ENCODE data around the gene WDR62. TPM values are rescaled to one million over a fixed set of nuclear protein-coding genes. Genes with fewer than 3 reads are reported as not detected.
A peak's percentile ranks its signal among the peaks of the same experiment; 100 is the strongest.
"Not testable (repeated sequence)": the region's sequence is repeated elsewhere in the genome, so short reads cannot be mapped to it uniquely, and the experiment has no call there.

WDR62 gene
- total RNA-seq, 1 experiment from 2014 or later, result 30.0 TPM

- Histone ChIP-seq H3K27me3 (ENCODE audit: insufficient read depth, low read length) (no peaks in the 10 kb centered on the region), H2AK5ac (ENCODE audit: insufficient read length, low read length) (no peak overlapping the region), H2BK15ac (ENCODE audit: low read depth, low read length) (no peak overlapping the region), H3K56ac (ENCODE audit: insufficient read length, low read depth, low read length) (no peak overlapping the region), H3K4me1 (ENCODE audit: insufficient read depth, low read length) (no peaks in the 10 kb centered on the region; the same call in 1 of the 2 replicates), H4K5ac (ENCODE audit: insufficient read length, low read depth, low read length) (no peak overlapping the region), H3K9me3 (ENCODE audit: control insufficient read depth, low read depth, low read length) (no peaks in the 10 kb centered on the region), H2BK120ac (ENCODE audit: low read depth, low read length, poor library complexity, severe bottlenecking) (no peak overlapping the region), H3K4me2 (ENCODE audit: insufficient read depth, insufficient read length, low read length) (peak overlapping the region; percentile 79), H4K20me1 (ENCODE audit: control insufficient read depth, insufficient read depth, insufficient read length) (no peaks in the 10 kb centered on the region), H3K23ac (ENCODE audit: insufficient read length, low read depth, low read length) (no peak overlapping the region), H2BK20ac (ENCODE audit: low read depth, low read length, poor library complexity, severe bottlenecking) (no peak overlapping the region), H4K91ac (ENCODE audit: insufficient read length, low read depth, low read length) (no peak overlapping the region), H2BK5ac (ENCODE audit: insufficient read length, low read length) (no peak overlapping the region), H3K9ac (ENCODE audit: extremely low read depth, insufficient read length, low read length) (peak overlapping the region; percentile 5), H2BK12ac (ENCODE audit: insufficient read length, low read depth, low read length) (no peak overlapping the region), H3K23me2 (ENCODE audit: insufficient read length, low read depth, low read length, poor library complexity, severe bottlenecking) (peaks cover 4% of the 10 kb centered on the region), H3K18ac (ENCODE audit: insufficient read length, low read depth, low read length) (peak overlapping the region; percentile 11), H3K79me1 (ENCODE audit: insufficient read depth, low read depth, low read length, poor library complexity, severe bottlenecking) (no peaks in the 10 kb centered on the region), H4K8ac (replicated peaks; ENCODE audit: insufficient read length, low read depth, low read length) (no peak overlapping the region), H3K27ac (ENCODE audit: insufficient read length, low read depth, low read length) (peak overlapping the region; percentile 4), H2AFZ (ENCODE audit: low read length) (peak overlapping the region; percentile 57), H3T11ph (ENCODE audit: low read length) (no peak overlapping the region), H3K4ac (ENCODE audit: low read depth, low read length) (no peak overlapping the region), H3K79me2 (ENCODE audit: insufficient read depth, low read length) (no peaks in the 10 kb centered on the region), H3K14ac (ENCODE audit: insufficient read depth, low read length) (no peak overlapping the region; the same call in 1 of the 2 replicates)
- DNase-seq, result peak; percentile 57
- no peak for TF ChIP-seq CTCF (conservative IDR thresholded peaks at IDR 0.05)
- H3K27ac Mint-ChIP-seq, result peak overlapping the region; percentile 93 to 96 (median 95)
- no peaks in the 10 kb centered on the region for H3K9me3 Mint-ChIP-seq
- peaks cover 9 to 11% of the 10 kb centered on the region in 2 experiments for H3K4me1 Mint-ChIP-seq
- peak overlapping the region; percentile 80 to 91 for H3K4me3 Mint-ChIP-seq
- WGBS (ENCODE audit: extremely low coverage, insufficient read length, low lambda C conversion rate), result no CpG with 5 or more reads among the region's 10 CpGs
- peaks cover 9 to 23% (median 19%) of the 10 kb centered on the region in 3 experiments for H3K36me3 Mint-ChIP-seq (ENCODE audit: insufficient read depth in 1 of 3, low read depth in 3 of 3)
- peaks cover 2% of the 10 kb centered on the region; the same call in 1 of the 2 replicates for H3K27me3 Mint-ChIP-seq (ENCODE audit: low read depth)
Observed at GRCh38 chr19:36128392-36128736, 73.7 kb downstream of the WDR62 start.

- peaks cover 9 to 11% of the 10 kb centered on the region in 2 experiments for H3K4me1 Mint-ChIP-seq
Observed at GRCh38 chr19:36131221-36131620, 76.5 kb downstream of the WDR62 start.

More at GRCh38 chr19:36131221-36131620, 76.5 kb downstream of the WDR62 start:
- H3K79me2 ChIP-seq (ENCODE audit: insufficient read depth, low read length); H2AFZ ChIP-seq (ENCODE audit: low read length); H3K4me2 ChIP-seq (ENCODE audit: insufficient read depth, insufficient read length, low read length); H3T11ph ChIP-seq (ENCODE audit: low read length); H3K9me3 Mint-ChIP-seq; H3K23me2 ChIP-seq (ENCODE audit: insufficient read length, low read depth, low read length, poor library complexity, severe bottlenecking); DNase-seq; H3K27ac ChIP-seq (ENCODE audit: insufficient read length, low read depth, low read length); H3K4me1 ChIP-seq (ENCODE audit: insufficient read depth, low read length); H2BK120ac ChIP-seq (ENCODE audit: low read depth, low read length, poor library complexity, severe bottlenecking); H2AK5ac ChIP-seq (ENCODE audit: insufficient read length, low read length); H3K27ac Mint-ChIP-seq; H3K18ac ChIP-seq (ENCODE audit: insufficient read length, low read depth, low read length); H3K14ac ChIP-seq (ENCODE audit: insufficient read depth, low read length); H3K27me3 Mint-ChIP-seq (ENCODE audit: low read depth); H3K79me1 ChIP-seq (ENCODE audit: insufficient read depth, low read depth, low read length, poor library complexity, severe bottlenecking); H3K23ac ChIP-seq (ENCODE audit: insufficient read length, low read depth, low read length); H3K9ac ChIP-seq (ENCODE audit: extremely low read depth, insufficient read length, low read length); H2BK15ac ChIP-seq (ENCODE audit: low read depth, low read length); H3K27me3 ChIP-seq (ENCODE audit: insufficient read depth, low read length); H2BK20ac ChIP-seq (ENCODE audit: low read depth, low read length, poor library complexity, severe bottlenecking); H4K5ac ChIP-seq (ENCODE audit: insufficient read length, low read depth, low read length); H2BK5ac ChIP-seq (ENCODE audit: insufficient read length, low read length); H3K36me3 Mint-ChIP-seq (ENCODE audit: insufficient read depth in 1 of 3, low read depth in 3 of 3); H4K20me1 ChIP-seq (ENCODE audit: control insufficient read depth, insufficient read depth, insufficient read length); H4K91ac ChIP-seq (ENCODE audit: insufficient read length, low read depth, low read length); H2BK12ac ChIP-seq (ENCODE audit: insufficient read length, low read depth, low read length); H3K4ac ChIP-seq (ENCODE audit: low read depth, low read length); H4K8ac ChIP-seq (replicated peaks; ENCODE audit: insufficient read length, low read depth, low read length); H3K4me3 Mint-ChIP-seq; H3K56ac ChIP-seq (ENCODE audit: insufficient read length, low read depth, low read length); H3K9me3 ChIP-seq (ENCODE audit: control insufficient read depth, low read depth, low read length): not testable (repeated sequence)
- no CpG with 5 or more reads among the region's 6 CpGs for WGBS (ENCODE audit: extremely low coverage, insufficient read length, low lambda C conversion rate)

Data from H9 (cell line).